Activated CD8-positive, alpha-beta memory T cell treated with anti-CD3 and anti-CD28 coated beads for 4 hours (primary cell): ENCODE results near the gene PAXIP1.

Experiments used
- DNase-seq, 2 donors: peaks; one replicate each; pipeline ENCODE4 v3.0.0-alpha.2; 2020; ENCODE audit warnings: low read depth in 2 of 2

PAXIP1 gene

DNA sequence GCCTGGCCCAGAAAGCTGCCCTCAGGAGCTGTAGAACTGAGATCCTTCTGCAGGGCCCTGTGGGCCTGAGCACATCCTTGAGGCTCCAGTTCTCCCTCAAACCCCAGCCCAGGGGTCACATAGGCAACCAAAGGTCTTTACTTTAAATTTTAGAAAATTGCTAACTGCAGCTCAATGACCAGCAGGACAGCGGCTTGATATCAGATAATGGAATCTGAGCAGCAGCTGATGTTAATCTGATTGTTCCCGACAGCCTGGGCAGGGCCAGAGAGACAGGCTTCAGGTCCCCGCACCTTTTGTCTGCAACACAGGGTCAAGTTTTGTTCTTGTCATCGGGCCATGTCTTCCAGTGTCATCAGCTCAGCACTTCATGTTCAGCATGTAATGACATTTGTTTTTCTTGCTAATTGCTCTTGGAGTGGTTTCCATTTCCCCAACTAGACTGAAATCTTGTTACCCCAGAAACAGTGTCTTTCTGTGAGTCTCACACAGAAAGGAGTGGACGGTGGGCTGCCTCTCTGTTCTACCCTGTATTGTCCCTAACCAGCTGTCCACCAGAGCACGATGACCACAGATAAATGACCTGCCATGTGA, 91.0 kb downstream of the PAXIP1 start:
- DNase-seq, result no peak

DNA sequence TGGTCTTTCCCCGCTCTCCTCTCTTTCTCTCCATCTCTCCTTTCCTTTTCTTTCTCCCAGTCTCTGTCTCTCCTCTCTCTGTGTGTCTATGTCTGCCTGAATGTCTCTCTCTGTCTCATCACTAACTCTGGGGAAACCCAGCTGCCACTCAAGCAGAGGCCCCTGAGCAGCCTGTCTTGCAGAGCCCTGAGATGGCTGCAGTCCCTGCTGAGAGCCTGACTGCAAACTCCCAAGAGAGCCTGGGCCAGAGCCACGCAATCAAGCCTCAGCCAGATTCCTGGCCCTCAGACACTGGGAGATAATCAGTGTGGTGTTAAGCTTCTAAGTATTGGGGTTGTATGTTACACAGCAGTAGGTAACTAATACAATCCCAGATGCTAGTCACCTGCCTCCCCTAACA, 91.5 kb downstream of the PAXIP1 start:
- DNase-seq, result no peak

DNA sequence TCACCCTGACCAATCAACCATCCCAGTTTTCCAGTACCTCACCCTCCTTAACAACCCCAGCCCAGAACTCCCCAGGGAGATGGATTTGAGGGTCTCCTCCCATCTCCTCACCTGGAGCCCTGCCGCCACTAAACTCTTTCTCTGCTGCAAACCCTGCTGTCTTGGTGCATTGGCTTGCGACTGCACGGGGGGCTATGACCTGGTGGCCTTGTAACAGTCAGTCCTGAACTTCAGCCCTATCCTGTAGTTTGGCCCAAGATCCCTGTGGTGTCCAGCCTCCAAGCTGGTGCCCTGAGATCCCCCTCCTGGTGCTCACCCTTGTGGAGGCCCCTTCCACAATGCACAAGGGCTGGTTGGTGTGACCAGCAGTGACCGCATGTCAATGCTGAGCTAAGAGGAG, 91.9 kb downstream of the PAXIP1 start:
- no peak for DNase-seq

- no peak for DNase-seq
These were observed 92.8 kb downstream of the PAXIP1 start for GRCh38 chr7:154910125-154910524.

DNA sequence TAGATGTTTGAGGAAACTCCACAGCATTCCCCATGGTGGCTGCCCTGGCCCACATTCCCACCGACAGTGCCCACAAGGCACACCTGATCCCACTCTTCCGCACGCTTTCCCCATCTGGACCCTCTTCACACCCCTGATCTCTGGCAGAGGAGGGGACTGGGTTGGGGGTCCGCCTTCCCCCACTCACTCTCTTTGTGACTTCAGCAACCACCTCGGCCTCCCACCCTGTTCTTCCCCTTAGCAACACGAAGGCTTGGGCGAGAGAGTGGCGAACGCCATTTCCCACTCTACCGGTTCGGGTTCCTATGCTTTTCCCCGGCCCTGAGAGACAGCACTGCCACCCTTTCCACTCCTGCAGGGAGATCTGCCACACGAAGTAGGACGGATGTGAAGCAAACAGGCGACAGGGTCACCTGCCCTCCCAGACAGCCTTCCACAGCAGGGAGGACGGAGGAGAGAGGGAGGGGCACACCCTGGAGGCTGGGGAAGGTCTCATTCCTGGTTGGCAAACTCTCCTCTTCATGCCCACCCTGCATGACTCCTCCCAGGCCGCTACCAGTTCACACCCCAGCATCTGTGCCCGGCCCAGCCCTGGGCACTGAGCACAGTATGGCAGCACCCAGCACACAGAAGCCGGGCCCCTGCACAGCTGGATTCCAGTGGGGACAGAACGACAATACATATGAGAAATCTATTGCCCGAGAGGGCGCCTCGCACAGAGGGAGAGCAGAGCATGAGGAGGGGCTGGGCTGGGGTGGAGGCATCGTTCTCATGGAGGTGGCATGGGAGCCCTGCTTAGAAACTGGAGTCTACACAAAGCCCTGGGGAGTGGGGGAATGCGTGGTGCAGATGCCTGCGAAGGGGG, 93.5 kb downstream of the PAXIP1 start:
- no peak for DNase-seq

GRCh38 chr7:154907651-154908620, 95.0 kb downstream of the PAXIP1 start:
- DNase-seq, result no peak

DNA sequence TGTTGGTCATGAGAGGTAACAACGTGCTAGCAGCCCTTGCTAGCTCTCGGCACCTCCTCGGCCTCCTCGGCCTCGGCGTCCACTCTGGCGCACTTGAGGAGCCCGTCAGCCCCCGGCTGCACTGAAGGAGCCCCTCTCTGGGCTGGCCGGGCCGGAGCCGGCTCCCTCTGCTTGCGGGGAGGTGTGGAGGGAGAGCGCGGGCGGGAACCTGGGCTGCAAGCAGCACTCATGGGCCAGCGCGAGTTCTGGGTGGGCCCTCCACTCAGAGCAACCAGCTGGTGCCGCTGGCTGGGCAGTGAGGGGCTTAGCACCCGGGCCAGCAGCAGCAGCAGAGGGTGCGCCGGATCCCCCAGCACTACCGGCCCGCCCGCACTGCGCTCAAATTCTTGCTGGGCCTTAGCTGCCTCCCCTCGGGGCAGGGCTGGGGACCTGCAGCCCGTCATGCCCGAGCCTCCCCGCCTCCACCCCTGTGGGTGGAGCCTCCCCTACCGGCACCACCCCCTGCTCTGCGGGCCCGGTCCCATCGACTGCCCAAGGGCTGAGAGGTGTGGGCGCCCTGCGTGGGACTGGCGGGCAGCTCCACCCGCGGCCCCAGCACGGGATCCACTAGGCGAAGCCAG, 96.1 kb downstream of the PAXIP1 start:
- no peak for DNase-seq

GRCh38 chr7:154906201-154906600, 96.7 kb downstream of the PAXIP1 start:
- no peak for DNase-seq

GRCh38 chr7:154905615-154906014, 97.3 kb downstream of the PAXIP1 start:
- no peak for DNase-seq

GRCh38 chr7:154905146-154905545, 97.8 kb downstream of the PAXIP1 start:
- no peak for DNase-seq

GRCh38 chr7:154903083-154903731, 99.7 kb downstream of the PAXIP1 start:
- DNase-seq, result no peak

GRCh38 chr7:154902600-154903082, 100.3 kb downstream of the PAXIP1 start:
- no peak for DNase-seq

- no peak for DNase-seq
These were observed 103.1 kb downstream of the PAXIP1 start for GRCh38 chr7:154899862-154900261.

- no peak for DNase-seq
These were observed 103.7 kb downstream of the PAXIP1 start for GRCh38 chr7:154898973-154899855.

DNA sequence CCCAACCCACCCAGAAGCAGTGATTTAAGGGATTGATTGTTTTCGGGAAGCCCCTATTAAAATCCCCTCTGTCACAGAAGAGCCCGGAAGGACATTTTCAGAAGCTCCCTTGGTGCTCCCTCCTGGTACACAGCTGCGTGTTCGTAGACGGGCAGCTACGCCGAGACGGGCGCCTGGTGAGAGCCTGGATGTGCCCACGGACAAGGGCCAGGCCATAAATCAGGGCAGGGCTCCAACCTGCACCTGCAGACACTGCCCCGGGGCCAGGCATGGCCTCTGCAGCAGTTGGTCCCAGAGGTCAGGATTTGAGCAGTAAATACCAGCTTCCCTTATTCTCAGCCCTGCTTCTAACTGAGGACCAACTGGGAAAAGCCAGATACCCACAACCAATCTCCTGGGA, 106.8 kb downstream of the PAXIP1 start:
- DNase-seq, result no peak
